Adipocyte (in vitro differentiated cells): ENCODE measurements around the gene CDYL2.

Experiments
- DNase-seq: peaks from one replicate; pipeline ENCODE4 v3.0.0-alpha.2; 2015; ENCODE audit warnings: low read depth
- H3K27me3 ChIP-seq: replicated peaks from 2 replicates; pipeline ENCODE4 v1.7.0; 2013; ENCODE audit warnings: mild to moderate bottlenecking, low read length, moderate library complexity; ENCODE audit not compliant: control insufficient read depth, insufficient read depth
- H3K36me3 ChIP-seq: 2 replicates; pipeline ENCODE4 v1.7.0; 2013; ENCODE audit warnings: low read length, mild to moderate bottlenecking, moderate library complexity; ENCODE audit not compliant: control insufficient read depth, insufficient read depth, severe bottlenecking
- H3K4me1 ChIP-seq: 2 replicates; pipeline ENCODE4 v1.7.0; 2013; ENCODE audit warnings: mild to moderate bottlenecking, low read length, moderate library complexity; ENCODE audit not compliant: control insufficient read depth, insufficient read depth
- H3K4me3 ChIP-seq: 2 replicates; pipeline ENCODE4 v1.7.0; 2013; ENCODE audit warnings: mild to moderate bottlenecking, low read length, moderate library complexity
- H3K9ac ChIP-seq: 2 replicates; pipeline ENCODE4 v1.7.0; 2013; ENCODE audit warnings: mild to moderate bottlenecking, low read length, moderate library complexity
- H3K9me3 ChIP-seq: 2 replicates; pipeline ENCODE4 v1.7.0; 2013; ENCODE audit warnings: mild to moderate bottlenecking, low read length, moderate library complexity; ENCODE audit not compliant: control insufficient read depth

The CDYL2 gene

DNA sequence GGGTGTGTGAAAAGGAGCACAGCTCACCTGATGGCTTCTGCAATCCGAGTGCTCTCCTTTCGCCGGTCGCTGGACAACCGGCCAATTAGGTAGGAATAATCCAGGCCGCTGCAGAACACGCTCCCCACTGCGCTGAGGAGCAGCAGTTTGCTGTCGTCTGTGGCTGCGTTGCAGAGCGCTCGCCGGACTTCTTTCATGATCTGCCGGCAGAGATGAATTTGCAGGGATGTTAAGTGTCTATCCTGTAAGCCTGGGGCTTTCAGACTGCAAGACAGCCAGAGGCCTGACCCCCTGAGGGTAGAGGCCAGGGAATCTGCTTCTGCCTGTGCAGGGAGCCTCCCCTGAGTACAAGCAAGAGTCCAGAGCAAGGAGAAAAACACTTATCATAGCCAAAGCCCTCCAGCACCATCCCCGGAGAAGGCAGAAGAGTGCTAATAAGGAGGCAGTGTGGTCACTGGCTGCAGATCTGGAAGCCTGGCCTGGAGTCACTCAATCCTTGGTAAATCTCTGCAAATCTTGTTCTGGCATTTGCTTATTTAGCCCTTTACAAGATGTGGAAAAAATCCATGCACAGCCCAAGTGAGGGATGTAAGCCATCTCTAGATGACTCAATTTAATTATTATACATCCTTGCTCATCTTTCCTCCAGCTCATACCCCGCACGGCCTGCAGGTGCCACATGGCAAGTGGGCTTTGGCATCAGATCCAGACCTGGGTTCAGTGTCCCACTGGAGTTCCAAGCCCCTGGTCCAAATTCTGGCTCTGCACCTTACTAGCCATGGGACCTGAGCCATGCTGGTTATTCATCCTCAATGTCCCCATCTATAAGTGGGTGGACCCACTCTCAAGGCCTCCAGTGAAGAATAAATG is 183.4 kb downstream of the CDYL2 start:
- H3K4me3 ChIP-seq = no peak overlapping the region
- H3K9me3 ChIP-seq = peaks cover 4% of the 10 kb centered on the region
- no peak for DNase-seq
- H3K27me3 ChIP-seq = no peaks in the 10 kb centered on the region
- no peak overlapping the region for H3K9ac ChIP-seq
- no peaks in the 10 kb centered on the region for H3K36me3 ChIP-seq
- H3K4me1 ChIP-seq = no peaks in the 10 kb centered on the region

DNA sequence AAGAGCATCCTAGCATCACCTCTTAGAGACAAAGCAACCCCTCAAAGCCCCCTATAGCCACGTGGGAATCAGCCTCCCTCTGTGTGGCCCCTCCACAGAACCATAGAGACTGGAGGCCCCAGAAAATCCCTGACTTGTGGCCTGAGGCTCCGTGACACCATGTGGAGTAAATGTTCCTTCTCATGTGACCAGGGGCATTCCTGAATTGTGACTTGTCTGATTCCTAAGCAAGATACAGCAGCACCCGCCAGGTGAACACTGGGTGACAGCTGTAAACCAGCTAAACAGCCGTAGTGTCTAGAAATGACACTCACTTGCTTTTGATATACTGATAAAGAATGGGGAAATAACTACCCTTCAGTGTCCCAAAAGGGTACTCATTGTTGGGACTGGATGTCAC is 184.6 kb downstream of the CDYL2 start:
- Histone ChIP-seq H3K27me3 (no peaks in the 10 kb centered on the region), H3K9ac (no peak overlapping the region), H3K4me1 (no peaks in the 10 kb centered on the region), H3K9me3 (peaks cover 4% of the 10 kb centered on the region), H3K36me3 (no peaks in the 10 kb centered on the region), H3K4me3 (no peak overlapping the region)
- DNase-seq = no peak

DNA sequence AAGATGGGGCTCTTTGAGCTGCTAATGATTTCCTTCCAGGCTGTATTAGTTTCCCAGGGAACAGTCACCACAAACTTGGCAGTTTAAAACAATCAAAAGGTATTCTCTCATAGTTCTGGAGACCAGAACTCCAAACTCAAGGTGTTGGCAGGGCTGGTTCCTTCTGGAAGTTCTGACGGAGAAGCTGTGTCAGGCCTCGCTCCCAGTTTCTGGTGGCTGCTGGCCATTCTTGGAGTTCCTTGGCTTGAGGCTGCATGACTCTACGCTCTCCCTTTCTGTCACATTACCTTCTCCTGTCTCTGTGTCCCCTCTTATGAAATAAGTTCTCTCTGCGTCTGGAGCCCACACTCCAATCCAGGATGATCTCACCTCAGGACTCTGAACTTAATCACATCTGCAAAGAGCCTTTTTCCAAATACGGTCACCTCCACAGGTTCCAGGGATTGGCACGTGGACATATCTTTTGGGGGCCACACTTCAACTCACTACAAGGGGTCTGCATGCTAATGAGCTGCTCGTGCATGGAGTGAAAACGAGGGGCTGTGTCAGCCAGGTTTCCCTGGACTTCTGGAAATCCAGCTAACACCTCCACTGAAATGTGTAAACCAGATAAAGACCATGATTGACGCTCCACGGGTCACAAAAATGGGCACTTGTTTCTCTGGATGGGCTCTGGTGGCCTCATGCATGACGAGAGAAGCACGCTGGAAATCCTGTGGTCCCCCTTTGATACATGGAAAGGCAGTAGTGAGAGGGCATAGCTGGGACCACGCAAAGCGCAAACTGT is 185.3 kb downstream of the CDYL2 start:
- no peaks in the 10 kb centered on the region for H3K4me1 ChIP-seq
- H3K4me3 ChIP-seq = no peak overlapping the region
- no peak for DNase-seq
- H3K9ac ChIP-seq = no peak overlapping the region
- no peaks in the 10 kb centered on the region for H3K36me3 ChIP-seq
- no peaks in the 10 kb centered on the region for H3K27me3 ChIP-seq
- H3K9me3 ChIP-seq = peaks cover 2% of the 10 kb centered on the region

DNA sequence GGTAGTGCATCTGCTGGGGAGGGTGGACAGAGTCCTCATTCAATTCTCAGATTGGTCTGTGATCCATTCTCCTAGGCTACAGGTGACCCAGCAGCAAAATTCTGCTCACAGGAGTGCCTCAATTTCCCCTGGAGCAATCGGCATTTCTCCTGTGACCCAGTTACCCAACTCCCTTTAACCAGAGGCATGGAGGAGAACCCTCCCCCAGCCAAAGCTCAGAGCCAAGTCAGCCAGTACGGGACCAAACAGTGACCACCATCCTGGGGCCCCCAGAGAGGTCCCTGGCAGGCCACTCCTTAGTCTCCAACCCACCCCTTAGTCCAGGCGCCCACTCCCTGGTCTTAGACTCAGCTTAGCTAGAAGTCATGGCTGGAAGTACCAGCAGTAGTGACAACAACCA is 188.0 kb downstream of the CDYL2 start:
- no peak for DNase-seq
- Histone ChIP-seq H3K9me3 (no peaks in the 10 kb centered on the region), H3K36me3 (no peaks in the 10 kb centered on the region), H3K4me3 (no peak overlapping the region), H3K9ac (no peak overlapping the region), H3K27me3 (no peaks in the 10 kb centered on the region), H3K4me1 (no peaks in the 10 kb centered on the region)

DNA sequence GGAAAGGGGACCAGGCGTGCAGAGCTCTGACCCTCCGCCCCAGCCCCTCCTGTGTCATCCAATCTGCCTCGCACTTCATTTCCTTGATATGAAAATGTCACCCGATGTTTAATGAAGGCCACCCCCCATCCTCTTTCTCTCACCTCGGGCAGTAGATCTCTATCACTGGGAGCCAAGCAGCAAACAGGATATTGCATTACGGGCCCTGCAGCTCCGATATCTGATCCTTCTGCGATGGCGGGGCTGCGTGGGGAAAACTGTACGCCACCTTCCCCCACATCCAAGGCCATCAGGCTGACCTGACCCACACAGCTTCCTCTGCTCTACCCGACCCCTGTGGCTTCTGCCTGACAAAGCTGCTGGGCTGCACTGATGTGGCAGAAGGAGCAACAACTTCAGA is 188.7 kb downstream of the CDYL2 start:
- Histone ChIP-seq H3K27me3 (no peaks in the 10 kb centered on the region), H3K9ac (no peak overlapping the region), H3K36me3 (no peaks in the 10 kb centered on the region), H3K4me3 (no peak overlapping the region), H3K9me3 (no peaks in the 10 kb centered on the region), H3K4me1 (no peaks in the 10 kb centered on the region)
- DNase-seq = no peak

DNA sequence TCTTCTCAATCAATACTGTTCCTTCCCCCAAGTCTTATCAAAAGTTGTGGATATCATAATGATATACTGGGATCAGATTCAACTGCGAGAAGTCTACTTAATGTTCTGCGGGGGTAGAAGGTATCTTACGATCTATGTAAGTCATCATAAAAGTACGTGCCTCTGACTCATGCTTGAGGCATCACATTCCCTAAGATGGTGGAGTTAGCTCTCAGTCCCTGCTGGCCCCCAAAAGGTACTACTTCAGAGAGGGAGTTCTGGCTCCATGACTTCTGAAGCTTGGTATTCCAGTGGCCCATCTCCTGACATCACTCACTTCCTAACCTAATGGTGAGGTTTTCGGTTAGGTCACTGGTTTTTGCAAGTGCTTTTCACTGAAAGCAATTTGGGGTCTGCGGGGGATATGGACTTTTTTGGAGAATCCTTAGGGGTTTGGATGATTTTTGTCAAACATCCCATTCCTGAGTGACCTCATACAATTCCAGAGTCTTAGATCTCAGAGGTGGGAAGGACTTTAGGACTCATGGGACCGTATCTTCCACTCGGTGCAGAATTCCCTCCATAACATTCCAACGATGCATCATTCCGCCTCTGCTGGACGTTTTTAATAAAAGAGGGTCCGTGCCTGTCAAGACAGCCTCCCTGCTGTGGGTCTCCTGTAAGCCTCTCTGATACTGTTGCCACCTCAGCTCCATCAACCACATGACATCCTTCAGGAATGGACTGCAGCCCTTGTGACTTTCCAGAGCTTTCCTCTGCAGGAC is 189.3 kb downstream of the CDYL2 start:
- Histone ChIP-seq H3K4me3 (no peak overlapping the region), H3K4me1 (no peaks in the 10 kb centered on the region), H3K36me3 (no peaks in the 10 kb centered on the region), H3K9me3 (no peaks in the 10 kb centered on the region), H3K27me3 (no peaks in the 10 kb centered on the region), H3K9ac (no peak overlapping the region)
- DNase-seq = peak; percentile 15

DNA sequence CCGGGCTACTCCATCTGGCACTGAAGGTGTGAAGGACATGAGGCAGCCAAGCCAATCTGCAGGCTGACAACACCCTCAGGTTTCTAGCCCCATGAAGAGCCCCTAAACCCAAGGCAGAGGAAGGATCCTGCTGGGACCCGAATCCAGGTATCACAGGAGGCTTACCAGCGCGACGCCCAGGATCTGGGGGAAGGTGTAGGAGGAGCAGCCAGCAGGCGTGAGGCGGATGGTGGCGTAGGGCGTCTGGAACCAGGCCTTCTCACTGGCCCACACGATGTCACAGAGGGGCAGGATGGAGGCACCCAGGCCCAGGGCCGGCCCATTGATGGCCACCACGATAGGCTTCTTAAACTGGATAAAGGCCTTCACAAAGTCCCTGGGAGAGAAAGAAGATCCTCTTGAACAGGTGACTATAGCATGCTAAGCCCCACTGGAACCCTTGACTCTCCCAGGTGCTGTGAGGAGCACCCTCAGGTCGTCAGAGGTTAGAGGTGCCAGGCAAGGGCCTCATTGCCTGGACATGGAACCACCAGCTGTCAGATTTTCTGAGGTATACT is 191.9 kb downstream of the CDYL2 start:
- no peak overlapping the region for H3K4me3 ChIP-seq
- H3K9ac ChIP-seq = no peak overlapping the region
- no peaks in the 10 kb centered on the region for H3K4me1 ChIP-seq
- H3K9me3 ChIP-seq = no peaks in the 10 kb centered on the region
- peaks cover 3% of the 10 kb centered on the region for H3K36me3 ChIP-seq
- no peaks in the 10 kb centered on the region for H3K27me3 ChIP-seq
- DNase-seq = no peak

DNA sequence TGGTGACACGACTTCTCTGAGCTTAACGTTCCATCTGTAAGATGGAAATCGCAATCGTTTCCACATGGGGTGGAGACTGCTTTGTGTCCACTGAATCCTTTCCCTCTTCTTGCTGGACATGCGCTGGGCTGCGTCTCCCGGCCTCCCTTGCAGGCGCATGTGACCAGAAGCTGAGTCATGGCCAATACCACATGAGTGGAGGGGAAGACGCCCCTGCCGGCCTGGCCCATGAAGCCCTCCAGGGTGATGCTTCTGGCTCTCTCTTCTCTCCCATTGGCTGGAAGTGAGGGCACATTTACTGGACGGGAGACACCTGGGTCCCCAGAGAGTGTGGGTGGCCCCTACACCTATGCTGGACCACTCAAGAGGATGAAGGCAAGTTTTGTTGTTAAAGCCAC is 192.5 kb downstream of the CDYL2 start:
- no peak for DNase-seq
- Histone ChIP-seq H3K9ac (no peak overlapping the region), H3K9me3 (no peaks in the 10 kb centered on the region), H3K4me1 (no peaks in the 10 kb centered on the region), H3K27me3 (no peaks in the 10 kb centered on the region), H3K4me3 (no peak overlapping the region), H3K36me3 (peaks cover 5% of the 10 kb centered on the region)

DNA sequence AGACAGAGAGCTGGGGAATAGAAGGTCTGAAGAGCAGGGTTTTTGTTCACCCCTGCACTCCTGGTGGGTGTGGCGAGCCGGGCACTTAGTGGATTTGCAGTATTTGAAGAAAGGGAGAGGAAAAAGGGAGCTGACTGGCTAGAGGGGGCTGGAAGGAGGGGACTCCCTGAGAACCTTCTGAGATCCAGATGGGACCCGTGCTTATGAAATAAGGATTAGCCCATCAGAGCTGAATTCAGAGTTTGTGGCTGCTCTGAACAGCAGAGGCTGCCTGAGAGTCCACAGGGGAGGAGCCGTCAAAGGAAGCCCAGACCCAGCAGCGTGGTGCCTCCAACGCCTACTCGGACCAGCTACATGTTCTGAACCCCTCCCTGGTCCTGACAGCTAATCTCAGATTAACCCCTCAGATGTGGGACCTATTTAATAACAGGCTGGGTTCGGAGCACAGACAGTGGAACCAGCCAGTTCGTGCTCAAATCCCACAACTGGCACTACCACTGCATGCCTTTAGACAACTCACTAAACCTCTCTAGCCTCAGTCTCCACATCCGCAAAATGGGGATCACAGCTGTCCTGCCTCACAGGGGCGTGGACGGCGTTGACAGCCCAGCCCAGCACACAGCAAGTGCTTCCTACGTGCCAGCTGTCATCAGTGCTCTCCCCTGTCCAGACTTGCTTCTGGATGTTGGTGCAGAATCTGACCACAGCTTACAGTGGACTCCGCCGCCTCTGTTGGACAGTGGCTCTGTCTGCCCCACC is 193.0 kb downstream of the CDYL2 start:
- H3K36me3 ChIP-seq = peaks cover 5% of the 10 kb centered on the region
- H3K9ac ChIP-seq = no peak overlapping the region
- no peak overlapping the region for H3K4me3 ChIP-seq
- no peaks in the 10 kb centered on the region for H3K9me3 ChIP-seq
- H3K4me1 ChIP-seq = no peaks in the 10 kb centered on the region
- DNase-seq = no peak
- H3K27me3 ChIP-seq = no peaks in the 10 kb centered on the region

DNA sequence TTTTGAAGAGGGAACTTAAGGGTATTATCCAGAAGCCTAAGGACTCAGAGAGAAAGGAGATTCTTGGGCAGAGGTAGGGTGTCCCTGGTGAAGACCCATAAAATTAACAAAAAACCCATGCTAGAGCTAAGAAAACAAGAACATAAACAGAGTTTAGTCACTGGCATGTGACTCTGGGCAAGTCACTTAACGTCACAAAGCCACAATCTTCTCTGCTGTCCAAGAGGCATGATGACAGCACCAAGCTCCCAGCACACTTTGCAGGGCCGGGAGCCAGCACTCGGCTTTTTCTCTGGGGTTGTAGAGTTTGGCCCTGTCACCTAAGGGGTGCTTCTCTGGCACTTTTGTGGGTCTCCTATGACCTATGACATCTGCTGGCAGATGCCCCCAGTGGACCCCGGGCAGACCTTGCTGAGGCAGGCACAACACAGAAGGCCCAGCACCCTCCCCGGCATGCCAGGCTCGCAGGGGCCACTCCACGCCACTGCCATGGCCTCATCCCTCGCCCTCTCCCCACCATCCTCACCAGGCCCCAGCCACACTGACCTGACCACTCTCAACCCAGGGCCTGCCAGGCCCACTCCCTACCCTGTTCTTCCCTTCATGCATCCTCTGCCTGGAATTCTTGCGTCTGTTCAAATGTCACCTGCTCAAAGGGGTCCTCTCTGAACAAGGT is 193.8 kb downstream of the CDYL2 start:
- no peak overlapping the region for H3K4me3 ChIP-seq
- peaks cover 5% of the 10 kb centered on the region for H3K36me3 ChIP-seq
- H3K4me1 ChIP-seq = no peaks in the 10 kb centered on the region
- H3K9ac ChIP-seq = no peak overlapping the region
- no peaks in the 10 kb centered on the region for H3K9me3 ChIP-seq
- H3K27me3 ChIP-seq = no peaks in the 10 kb centered on the region
- DNase-seq = no peak
